HepG2 (cell line): Measurements from ENCODE around the gene AADACL4. TPM values are rescaled to one million over a fixed set of nuclear protein-coding genes. Genes with fewer than 3 reads are reported as not detected.

Experiments
- CBFB ChIP-seq: sonication (generic); formaldehyde crosslinking; IDR thresholded peaks from 2 replicates; pipeline ENCODE4 v1.4.0; 2020; ENCODE audit warnings: missing genetic modification reagents
- FOXA3 ChIP-seq: IDR thresholded peaks from 2 replicates; pipeline ENCODE4 v1.6.1; 2016; ENCODE audit warnings: missing genetic modification reagents, missing compliant biosample characterization
- FOXO1 ChIP-seq: sonication (generic); formaldehyde crosslinking; IDR thresholded peaks from 2 replicates; pipeline ENCODE4 v1.4.0; 2020; ENCODE audit warnings: missing genetic modification reagents
- HDAC6 ChIP-seq: fragments of 200-600 bp; sonication (generic); IDR thresholded peaks from 2 replicates; pipeline ENCODE4 v1.7.0; 2017; ENCODE audit warnings: mild to moderate bottlenecking, antibody characterized with exemption, low read length, low read depth
- HMG20B ChIP-seq: conservative IDR thresholded peaks from 2 replicates; pipeline ENCODE4 v1.6.1; 2016; ENCODE audit warnings: missing genetic modification reagents, missing compliant biosample characterization
- KAT7 ChIP-seq: IDR thresholded peaks from 2 replicates; pipeline ENCODE4 v1.6.1; 2018; ENCODE audit warnings: borderline replicate concordance, missing compliant biosample characterization
- MTF1 ChIP-seq: sonication (generic); formaldehyde crosslinking; IDR thresholded peaks from 2 replicates; pipeline ENCODE4 v1.5.0; 2020; ENCODE audit warnings: missing genetic modification reagents
- MYC ChIP-seq: sonication (generic); formaldehyde crosslinking; IDR thresholded peaks from 2 replicates; pipeline ENCODE4 v1.9.0; 2021; ENCODE audit warnings: missing genetic modification reagents, borderline replicate concordance
- PHF21A ChIP-seq: sonication (generic); formaldehyde crosslinking; IDR thresholded peaks from 2 replicates; pipeline ENCODE4 v1.5.0; 2020; ENCODE audit warnings: mild to moderate bottlenecking, missing genetic modification reagents
- SKI ChIP-seq: fragments of 450-650 bp; IDR thresholded peaks from one replicate; pipeline ENCODE4 v1.6.1; 2018; ENCODE audit warnings: mild to moderate bottlenecking; ENCODE audit not compliant: partially characterized antibody
- THAP11 ChIP-seq: IDR thresholded peaks from 2 replicates; pipeline ENCODE4 v1.6.1; 2016; ENCODE audit warnings: missing biosample characterization, missing genetic modification reagents
- U2AF2 ChIP-seq: fragments of 200-400 bp; formaldehyde crosslinking; IDR thresholded peaks from 2 replicates; pipeline ENCODE4 v1.6.1; 2017; ENCODE audit warnings: low read depth, mild to moderate bottlenecking, low read length
- YEATS2 ChIP-seq: sonication (generic); formaldehyde crosslinking; IDR thresholded peaks from 2 replicates; pipeline ENCODE4 v1.4.0; 2020; ENCODE audit warnings: missing genetic modification reagents, borderline replicate concordance
- ZBTB42 ChIP-seq: sonication (generic); formaldehyde crosslinking; IDR thresholded peaks from 2 replicates; pipeline ENCODE4 v1.5.0; 2020; ENCODE audit warnings: mild to moderate bottlenecking, missing genetic modification reagents
- ZBTB7A ChIP-seq: sonication (generic); formaldehyde crosslinking; IDR thresholded peaks from 2 replicates; pipeline ENCODE4 v1.8.0; 2022; ENCODE audit warnings: mild to moderate bottlenecking, missing genetic modification reagents
- ZFP90 ChIP-seq: sonication (generic); formaldehyde crosslinking; IDR thresholded peaks from 2 replicates; pipeline ENCODE4 v1.8.0; 2022; ENCODE audit warnings: missing genetic modification reagents, mild to moderate bottlenecking, inconsistent platforms, borderline replicate concordance
- ZNF20 ChIP-seq: sonication (generic); formaldehyde crosslinking; IDR thresholded peaks from 2 replicates; pipeline ENCODE4 v1.4.0; 2020; ENCODE audit warnings: mild to moderate bottlenecking, moderate library complexity, missing genetic modification reagents
- polyA plus RNA-seq, 8 experiments: library from polyadenylated mRNA; depleted of rRNA in 3 of 8; stranded (reverse) in 7 of 8; unstranded in 1 of 8; fragments of >200 nt; fragmentation: Illumina TruSeq in 4 of 8; extraction: Trizol in 4 of 8; gene quantifications; 2 replicates each; pipeline versions ENCODE4 v1.2.1 to v1.2.3, GENCODE V29; 2011 to 2016; ENCODE audit warnings: low read depth in 4 of 8, missing spikeins in 1 of 8, mixed read lengths in 1 of 8; ENCODE audit not compliant: insufficient read depth in 1 of 8
- total RNA-seq, 5 experiments: library from RNA; depleted of rRNA; stranded (reverse); fragments of >200 nt; fragmentation: Illumina TruSeq; extraction: Trizol; gene quantifications; 2 replicates each; pipeline ENCODE4 v1.2.3, GENCODE V29; 2016; ENCODE audit warnings: low read depth in 1 of 5
- TF ChIP-seq, protein P1 (sequence below): sonication (generic); formaldehyde crosslinking; IDR thresholded peaks from 2 replicates; pipeline ENCODE4 v1.4.0; 2020; ENCODE audit warnings: mild to moderate bottlenecking, missing genetic modification reagents
- TF ChIP-seq, protein P2 (sequence below): sonication (generic); formaldehyde crosslinking; IDR thresholded peaks from 2 replicates; pipeline ENCODE4 v1.4.0; 2020; ENCODE audit warnings: missing genetic modification reagents
- TF ChIP-seq, protein P3 (sequence below): sonication (generic); formaldehyde crosslinking; IDR thresholded peaks from 2 replicates; pipeline ENCODE4 v1.4.0; 2020; ENCODE audit warnings: missing genetic modification reagents, borderline replicate concordance

The AADACL4 gene
- total and polyA plus RNA-seq, 2 of the 13 experiments (the other 11 are each of a cell fraction or from before 2014, with no cell fraction given), result not detected

DNA sequence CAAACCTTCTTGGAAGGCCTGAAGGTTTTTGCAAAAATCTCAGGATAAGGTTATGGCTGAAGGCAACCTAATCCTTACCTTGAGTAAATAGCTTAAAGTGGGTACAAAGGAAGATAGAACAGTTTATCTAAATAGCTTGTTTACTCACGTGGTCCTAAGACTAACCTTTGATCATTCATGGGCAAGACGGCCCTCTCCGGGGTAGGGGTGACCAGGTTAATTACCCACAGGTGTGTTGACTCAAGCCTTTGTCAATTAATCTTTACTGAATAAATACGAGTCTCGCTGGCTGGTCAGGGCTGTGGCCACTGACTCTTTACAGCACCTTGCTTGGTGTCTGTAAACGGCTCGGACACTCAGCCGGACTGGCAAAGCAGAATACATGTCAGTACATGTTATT is 10.8 kb downstream of the AADACL4 start (continued):
- TF ChIP-seq, protein P1, sequence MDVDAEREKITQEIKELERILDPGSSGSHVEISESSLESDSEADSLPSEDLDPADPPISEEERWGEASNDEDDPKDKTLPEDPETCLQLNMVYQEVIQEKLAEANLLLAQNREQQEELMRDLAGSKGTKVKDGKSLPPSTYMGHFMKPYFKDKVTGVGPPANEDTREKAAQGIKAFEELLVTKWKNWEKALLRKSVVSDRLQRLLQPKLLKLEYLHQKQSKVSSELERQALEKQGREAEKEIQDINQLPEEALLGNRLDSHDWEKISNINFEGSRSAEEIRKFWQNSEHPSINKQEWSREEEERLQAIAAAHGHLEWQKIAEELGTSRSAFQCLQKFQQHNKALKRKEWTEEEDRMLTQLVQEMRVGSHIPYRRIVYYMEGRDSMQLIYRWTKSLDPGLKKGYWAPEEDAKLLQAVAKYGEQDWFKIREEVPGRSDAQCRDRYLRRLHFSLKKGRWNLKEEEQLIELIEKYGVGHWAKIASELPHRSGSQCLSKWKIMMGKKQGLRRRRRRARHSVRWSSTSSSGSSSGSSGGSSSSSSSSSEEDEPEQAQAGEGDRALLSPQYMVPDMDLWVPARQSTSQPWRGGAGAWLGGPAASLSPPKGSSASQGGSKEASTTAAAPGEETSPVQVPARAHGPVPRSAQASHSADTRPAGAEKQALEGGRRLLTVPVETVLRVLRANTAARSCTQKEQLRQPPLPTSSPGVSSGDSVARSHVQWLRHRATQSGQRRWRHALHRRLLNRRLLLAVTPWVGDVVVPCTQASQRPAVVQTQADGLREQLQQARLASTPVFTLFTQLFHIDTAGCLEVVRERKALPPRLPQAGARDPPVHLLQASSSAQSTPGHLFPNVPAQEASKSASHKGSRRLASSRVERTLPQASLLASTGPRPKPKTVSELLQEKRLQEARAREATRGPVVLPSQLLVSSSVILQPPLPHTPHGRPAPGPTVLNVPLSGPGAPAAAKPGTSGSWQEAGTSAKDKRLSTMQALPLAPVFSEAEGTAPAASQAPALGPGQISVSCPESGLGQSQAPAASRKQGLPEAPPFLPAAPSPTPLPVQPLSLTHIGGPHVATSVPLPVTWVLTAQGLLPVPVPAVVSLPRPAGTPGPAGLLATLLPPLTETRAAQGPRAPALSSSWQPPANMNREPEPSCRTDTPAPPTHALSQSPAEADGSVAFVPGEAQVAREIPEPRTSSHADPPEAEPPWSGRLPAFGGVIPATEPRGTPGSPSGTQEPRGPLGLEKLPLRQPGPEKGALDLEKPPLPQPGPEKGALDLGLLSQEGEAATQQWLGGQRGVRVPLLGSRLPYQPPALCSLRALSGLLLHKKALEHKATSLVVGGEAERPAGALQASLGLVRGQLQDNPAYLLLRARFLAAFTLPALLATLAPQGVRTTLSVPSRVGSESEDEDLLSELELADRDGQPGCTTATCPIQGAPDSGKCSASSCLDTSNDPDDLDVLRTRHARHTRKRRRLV, result no peak
- no peak for TF ChIP-seq ZFP90 (CRISPR knock-in tag)
- TF ChIP-seq ZNF20 (CRISPR knock-in tag), result no peak
- TF ChIP-seq FOXO1 (CRISPR knock-in tag), result no peak
- TF ChIP-seq KAT7 (CRISPR knock-in tag), result no peak
- TF ChIP-seq U2AF2, result no peak
- 0 out of 2 replicates have a peak, but pooled peaks have one; percentile 31 for TF ChIP-seq THAP11 (CRISPR knock-in tag)
- TF ChIP-seq MTF1 (CRISPR knock-in tag), result no peak
- no peak for TF ChIP-seq MYC (CRISPR knock-in tag)
- no peak for TF ChIP-seq ZBTB42 (CRISPR knock-in tag)
- peak; percentile 82 for TF ChIP-seq HMG20B (CRISPR knock-in tag)
- TF ChIP-seq, protein P2, sequence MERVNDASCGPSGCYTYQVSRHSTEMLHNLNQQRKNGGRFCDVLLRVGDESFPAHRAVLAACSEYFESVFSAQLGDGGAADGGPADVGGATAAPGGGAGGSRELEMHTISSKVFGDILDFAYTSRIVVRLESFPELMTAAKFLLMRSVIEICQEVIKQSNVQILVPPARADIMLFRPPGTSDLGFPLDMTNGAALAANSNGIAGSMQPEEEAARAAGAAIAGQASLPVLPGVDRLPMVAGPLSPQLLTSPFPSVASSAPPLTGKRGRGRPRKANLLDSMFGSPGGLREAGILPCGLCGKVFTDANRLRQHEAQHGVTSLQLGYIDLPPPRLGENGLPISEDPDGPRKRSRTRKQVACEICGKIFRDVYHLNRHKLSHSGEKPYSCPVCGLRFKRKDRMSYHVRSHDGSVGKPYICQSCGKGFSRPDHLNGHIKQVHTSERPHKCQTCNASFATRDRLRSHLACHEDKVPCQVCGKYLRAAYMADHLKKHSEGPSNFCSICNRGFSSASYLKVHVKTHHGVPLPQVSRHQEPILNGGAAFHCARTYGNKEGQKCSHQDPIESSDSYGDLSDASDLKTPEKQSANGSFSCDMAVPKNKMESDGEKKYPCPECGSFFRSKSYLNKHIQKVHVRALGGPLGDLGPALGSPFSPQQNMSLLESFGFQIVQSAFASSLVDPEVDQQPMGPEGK (CRISPR knock-in tag), result peak; percentile 50
- TF ChIP-seq HDAC6, result no peak
- 0 out of 2 replicates have a peak, but pooled peaks have one; percentile 48 for TF ChIP-seq PHF21A
- TF ChIP-seq FOXA3 (CRISPR knock-in tag), result peak; percentile 87
- TF ChIP-seq, protein P3, sequence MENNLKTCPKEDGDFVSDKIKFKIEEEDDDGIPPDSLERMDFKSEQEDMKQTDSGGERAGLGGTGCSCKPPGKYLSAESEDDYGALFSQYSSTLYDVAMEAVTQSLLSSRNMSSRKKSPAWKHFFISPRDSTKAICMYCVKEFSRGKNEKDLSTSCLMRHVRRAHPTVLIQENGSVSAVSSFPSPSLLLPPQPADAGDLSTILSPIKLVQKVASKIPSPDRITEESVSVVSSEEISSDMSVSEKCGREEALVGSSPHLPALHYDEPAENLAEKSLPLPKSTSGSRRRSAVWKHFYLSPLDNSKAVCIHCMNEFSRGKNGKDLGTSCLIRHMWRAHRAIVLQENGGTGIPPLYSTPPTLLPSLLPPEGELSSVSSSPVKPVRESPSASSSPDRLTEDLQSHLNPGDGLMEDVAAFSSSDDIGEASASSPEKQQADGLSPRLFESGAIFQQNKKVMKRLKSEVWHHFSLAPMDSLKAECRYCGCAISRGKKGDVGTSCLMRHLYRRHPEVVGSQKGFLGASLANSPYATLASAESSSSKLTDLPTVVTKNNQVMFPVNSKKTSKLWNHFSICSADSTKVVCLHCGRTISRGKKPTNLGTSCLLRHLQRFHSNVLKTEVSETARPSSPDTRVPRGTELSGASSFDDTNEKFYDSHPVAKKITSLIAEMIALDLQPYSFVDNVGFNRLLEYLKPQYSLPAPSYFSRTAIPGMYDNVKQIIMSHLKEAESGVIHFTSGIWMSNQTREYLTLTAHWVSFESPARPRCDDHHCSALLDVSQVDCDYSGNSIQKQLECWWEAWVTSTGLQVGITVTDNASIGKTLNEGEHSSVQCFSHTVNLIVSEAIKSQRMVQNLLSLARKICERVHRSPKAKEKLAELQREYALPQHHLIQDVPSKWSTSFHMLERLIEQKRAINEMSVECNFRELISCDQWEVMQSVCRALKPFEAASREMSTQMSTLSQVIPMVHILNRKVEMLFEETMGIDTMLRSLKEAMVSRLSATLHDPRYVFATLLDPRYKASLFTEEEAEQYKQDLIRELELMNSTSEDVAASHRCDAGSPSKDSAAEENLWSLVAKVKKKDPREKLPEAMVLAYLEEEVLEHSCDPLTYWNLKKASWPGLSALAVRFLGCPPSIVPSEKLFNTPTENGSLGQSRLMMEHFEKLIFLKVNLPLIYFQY (CRISPR knock-in tag), result no peak
- TF ChIP-seq CBFB (CRISPR knock-in tag), result peak; percentile 33; the same call in 1 of the 2 replicates
- TF ChIP-seq SKI, result peak; percentile 26
- TF ChIP-seq ZBTB7A (CRISPR knock-in tag), result no peak
- TF ChIP-seq YEATS2 (CRISPR knock-in tag), result no peak
